ENCODE measurements around the gene FNDC4. TPM values are rescaled to one million over a fixed set of nuclear protein-coding genes. Genes with fewer than 3 reads are reported as not detected.
A peak's percentile ranks its signal among the peaks of the same experiment; 100 is the strongest.

The FNDC4 gene
- total and polyA plus RNA-seq, 12 donors: 0.58 to 11.7 (median 2.0) TPM

- intact Hi-C loops (cut with DNase I): loop anchor here in 1 of 10 donors (5.0 kb wide), 1 partner anchor 62 kb away; the partner anchor contains the start of gene NRBP1
- peak in 6 of 8 donors; percentile 3 to 31 (median 15) for ATAC-seq
Observed at GRCh38 chr2:27489118-27489497, 5.9 kb downstream of the FNDC4 start.

DNA sequence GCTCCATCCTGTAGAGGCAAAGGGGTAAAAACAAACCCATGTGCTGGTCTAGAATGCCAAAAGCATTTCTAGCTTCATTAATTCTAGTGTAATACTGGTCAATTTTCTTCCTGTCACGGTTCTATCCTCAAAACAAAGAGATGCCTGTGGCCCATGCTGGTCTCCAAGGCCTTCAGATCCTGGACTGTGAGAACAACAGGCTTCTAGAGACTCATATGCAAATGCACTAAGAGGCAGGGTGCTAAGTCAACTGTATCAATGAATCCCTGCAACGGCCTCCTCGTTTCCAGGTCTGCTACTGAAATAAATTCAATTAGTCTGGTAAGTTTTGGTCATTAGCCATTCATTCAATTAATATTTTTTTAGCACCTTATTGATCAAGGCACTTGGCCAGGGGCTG is 9.5 kb downstream of the FNDC4 start:
- TF ChIP-seq, protein P1, sequence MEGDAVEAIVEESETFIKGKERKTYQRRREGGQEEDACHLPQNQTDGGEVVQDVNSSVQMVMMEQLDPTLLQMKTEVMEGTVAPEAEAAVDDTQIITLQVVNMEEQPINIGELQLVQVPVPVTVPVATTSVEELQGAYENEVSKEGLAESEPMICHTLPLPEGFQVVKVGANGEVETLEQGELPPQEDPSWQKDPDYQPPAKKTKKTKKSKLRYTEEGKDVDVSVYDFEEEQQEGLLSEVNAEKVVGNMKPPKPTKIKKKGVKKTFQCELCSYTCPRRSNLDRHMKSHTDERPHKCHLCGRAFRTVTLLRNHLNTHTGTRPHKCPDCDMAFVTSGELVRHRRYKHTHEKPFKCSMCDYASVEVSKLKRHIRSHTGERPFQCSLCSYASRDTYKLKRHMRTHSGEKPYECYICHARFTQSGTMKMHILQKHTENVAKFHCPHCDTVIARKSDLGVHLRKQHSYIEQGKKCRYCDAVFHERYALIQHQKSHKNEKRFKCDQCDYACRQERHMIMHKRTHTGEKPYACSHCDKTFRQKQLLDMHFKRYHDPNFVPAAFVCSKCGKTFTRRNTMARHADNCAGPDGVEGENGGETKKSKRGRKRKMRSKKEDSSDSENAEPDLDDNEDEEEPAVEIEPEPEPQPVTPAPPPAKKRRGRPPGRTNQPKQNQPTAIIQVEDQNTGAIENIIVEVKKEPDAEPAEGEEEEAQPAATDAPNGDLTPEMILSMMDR (IDR thresholded peaks at IDR 0.05): no peak

More at GRCh38 chr2:27489118-27489497, 5.9 kb downstream of the FNDC4 start:
- Histone ChIP-seq H3K4me3 (peak overlapping the region; percentile 22 to 96 (median 64)), H3K4me1 (peaks cover 4 to 32% (median 11%) of the 10 kb centered on the region in 9 donors), H3K36me3 (peaks cover 0 to 15% (median 11%) of the 10 kb centered on the region in 9 donors), H3K9me3 (no peaks in the 10 kb centered on the region), H3K27me3 (peaks cover 0 to 5% (median 0%) of the 10 kb centered on the region in 7 donors), H3K27ac (peak overlapping the region in 8 of 10 donors; percentile 28 to 79 (median 60))
- DNase-seq: no peak
- 5% methylated on average over 11 of the region's 11 CpGs for WGBS, 2 donors
- TF ChIP-seq, protein P1 (IDR thresholded peaks at IDR 0.05): no peak

GRCh38 chr2:27471961-27472360 is 23.0 kb downstream of the FNDC4 start:
- Histone ChIP-seq H3K4me3 (no peak overlapping the region), H3K36me3 (peaks cover 0 to 89% (median 47%) of the 10 kb centered on the region in 9 donors), H3K4me1 (no peaks in the 10 kb centered on the region), H3K27ac (no peak overlapping the region), H3K9me3 (no peaks in the 10 kb centered on the region), H3K27me3 (no peaks in the 10 kb centered on the region)
- ATAC-seq: no peak
- TF ChIP-seq, protein P1 (IDR thresholded peaks at IDR 0.05): no peak
- no peak for DNase-seq
- intact Hi-C loops (cut with DNase I): no loop called here
- 91% methylated on average over 5 of the region's 5 CpGs for WGBS, 2 donors

More for the DNA sequence above, 9.5 kb downstream of the FNDC4 start:
- intact Hi-C loops (cut with DNase I): loop anchor here in 1 of 10 donors (5.0 kb wide), 1 partner anchor 58 kb away; the partner anchor contains the start of gene NRBP1
- DNase-seq (no peak), ATAC-seq (no peak)
- Histone ChIP-seq H3K27me3 (no peaks in the 10 kb centered on the region), H3K4me3 (no peak overlapping the region), H3K36me3 (peaks cover 0 to 50% (median 35%) of the 10 kb centered on the region in 9 donors), H3K4me1 (peaks cover 4 to 30% (median 11%) of the 10 kb centered on the region in 9 donors), H3K9me3 (no peaks in the 10 kb centered on the region), H3K27ac (no peak overlapping the region)
- WGBS, 2 donors: 77 to 79% methylated on average over 3 of the region's 3 CpGs

DNA sequence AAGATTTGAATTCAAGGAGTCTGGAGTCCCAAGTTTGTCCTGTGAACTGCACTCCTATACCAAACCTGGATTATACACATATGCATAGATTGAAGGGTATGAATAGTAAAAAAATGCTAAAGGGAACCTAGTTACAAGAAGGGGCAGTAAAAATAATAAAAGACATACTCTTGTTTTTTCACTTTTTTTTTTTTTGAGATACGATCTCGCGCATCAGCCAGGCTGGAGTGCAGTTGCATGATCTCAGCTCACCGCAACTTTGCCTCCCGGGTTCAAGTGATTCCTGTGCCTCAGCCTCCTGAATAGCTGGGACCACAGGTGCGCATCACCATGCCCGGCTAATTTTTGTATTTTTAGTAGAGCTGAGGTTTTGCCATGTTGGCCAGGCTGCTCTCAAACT is 30.6 kb downstream of the FNDC4 start:
- intact Hi-C loops (cut with DNase I): no loop called here
- ATAC-seq (no peak), DNase-seq (no peak)
- TF ChIP-seq, protein P1 (IDR thresholded peaks at IDR 0.05): no peak
- peaks cover 0 to 71% (median 10%) of the 10 kb centered on the region in 9 donors for H3K36me3 ChIP-seq
- 96 to 98% methylated on average over 7 of the region's 7 CpGs for WGBS, 2 donors
- no peak overlapping the region for H3K4me3 ChIP-seq
- H3K27ac ChIP-seq: no peak overlapping the region
- H3K9me3 ChIP-seq: no peaks in the 10 kb centered on the region
- no peaks in the 10 kb centered on the region for H3K4me1 ChIP-seq
- no peaks in the 10 kb centered on the region for H3K27me3 ChIP-seq

Measured in heart right ventricle (tissue), 16 donors.